KMS-11 (cell line): ENCODE data around the gene TLX1.

Experiments used
- H2AFZ ChIP-seq: fragments of 200-600 bp; sonication (generic); 2 replicates; pipeline ENCODE4 v1.6.1; 2016; ENCODE audit warnings: antibody characterized with exemption, mixed run types, low read depth
- H3K27ac ChIP-seq: fragments of 200-600 bp; sonication (generic); 2 replicates; pipeline ENCODE4 v1.6.1; 2016; ENCODE audit warnings: mild to moderate bottlenecking, mixed run types
- H3K27me3 ChIP-seq: fragments of 200-600 bp; sonication (generic); 2 replicates; pipeline ENCODE4 v1.6.1; 2017; ENCODE audit warnings: mild to moderate bottlenecking, low read depth, mixed run types, moderate library complexity; ENCODE audit not compliant: insufficient read depth
- H3K36me3 ChIP-seq: fragments of 200-600 bp; sonication (generic); 2 replicates; pipeline ENCODE4 v1.6.1; 2017; ENCODE audit warnings: mild to moderate bottlenecking, mixed run types; ENCODE audit not compliant: insufficient read depth
- H3K4me1 ChIP-seq: fragments of 200-600 bp; sonication (generic); 2 replicates; pipeline ENCODE4 v1.6.1; 2016; ENCODE audit warnings: mild to moderate bottlenecking, low read depth, mixed run types; ENCODE audit not compliant: poor library complexity, severe bottlenecking
- H3K4me2 ChIP-seq: fragments of 200-600 bp; sonication (generic); 2 replicates; pipeline ENCODE4 v1.7.0; 2016; ENCODE audit warnings: mild to moderate bottlenecking, mixed run types
- H3K4me3 ChIP-seq: fragments of 200-600 bp; sonication (generic); IDR thresholded peaks from 2 replicates; pipeline ENCODE4 v1.6.1; 2017; ENCODE audit warnings: low read depth, low read length, mixed read lengths; ENCODE audit not compliant: insufficient read depth
- H3K79me2 ChIP-seq: fragments of 200-600 bp; sonication (generic); 2 replicates; pipeline ENCODE4 v1.6.1; 2016; ENCODE audit warnings: low read depth, mixed run types; ENCODE audit not compliant: insufficient read depth
- H3K9ac ChIP-seq: fragments of 200-600 bp; sonication (generic); 2 replicates; pipeline ENCODE4 v1.6.1; 2016; ENCODE audit warnings: mild to moderate bottlenecking, mixed run types
- H4K20me1 ChIP-seq: fragments of 200-600 bp; sonication (generic); 2 replicates; pipeline ENCODE4 v1.6.1; 2016; ENCODE audit warnings: mild to moderate bottlenecking, mixed run types; ENCODE audit not compliant: insufficient read depth
- TF ChIP-seq, protein P1 (sequence below): fragments of 200-600 bp; sonication (generic); conservative IDR thresholded peaks from 2 replicates; pipeline ENCODE4 v1.6.1; 2017; ENCODE audit warnings: low read depth, mild to moderate bottlenecking, antibody characterized with exemption, low read length, moderate library complexity, mixed read lengths

Gene TLX1

DNA sequence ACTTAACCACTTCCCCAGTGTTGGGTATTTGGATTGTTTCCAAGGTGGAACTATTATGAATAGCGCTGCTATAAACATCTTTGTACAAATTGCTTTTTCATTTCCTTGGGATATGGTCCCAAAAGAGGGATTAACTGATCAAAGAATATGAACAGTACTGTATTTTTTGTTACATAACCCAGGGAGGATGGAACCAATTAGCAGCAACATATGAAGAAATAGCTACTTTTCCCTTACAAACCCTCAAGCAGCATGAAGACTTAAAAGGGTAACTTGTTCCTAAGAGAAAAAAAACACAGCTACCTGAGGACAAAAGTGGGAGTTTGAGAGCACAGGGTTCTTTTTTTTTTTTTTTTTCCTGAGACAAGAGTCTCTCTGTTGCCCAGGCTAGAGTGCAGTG is 13.1 kb upstream of the TLX1 start:
- no peaks in the 10 kb centered on the region for H3K79me2 ChIP-seq
- no peaks in the 10 kb centered on the region for H4K20me1 ChIP-seq
- H3K36me3 ChIP-seq = no peaks in the 10 kb centered on the region
- H3K4me3 ChIP-seq = no peak overlapping the region
- peaks cover 28% of the 10 kb centered on the region; the same call in 1 of the 2 replicates for H3K27me3 ChIP-seq
- no peak overlapping the region for H3K27ac ChIP-seq
- no peak overlapping the region for H3K4me2 ChIP-seq
- TF ChIP-seq, protein P1, sequence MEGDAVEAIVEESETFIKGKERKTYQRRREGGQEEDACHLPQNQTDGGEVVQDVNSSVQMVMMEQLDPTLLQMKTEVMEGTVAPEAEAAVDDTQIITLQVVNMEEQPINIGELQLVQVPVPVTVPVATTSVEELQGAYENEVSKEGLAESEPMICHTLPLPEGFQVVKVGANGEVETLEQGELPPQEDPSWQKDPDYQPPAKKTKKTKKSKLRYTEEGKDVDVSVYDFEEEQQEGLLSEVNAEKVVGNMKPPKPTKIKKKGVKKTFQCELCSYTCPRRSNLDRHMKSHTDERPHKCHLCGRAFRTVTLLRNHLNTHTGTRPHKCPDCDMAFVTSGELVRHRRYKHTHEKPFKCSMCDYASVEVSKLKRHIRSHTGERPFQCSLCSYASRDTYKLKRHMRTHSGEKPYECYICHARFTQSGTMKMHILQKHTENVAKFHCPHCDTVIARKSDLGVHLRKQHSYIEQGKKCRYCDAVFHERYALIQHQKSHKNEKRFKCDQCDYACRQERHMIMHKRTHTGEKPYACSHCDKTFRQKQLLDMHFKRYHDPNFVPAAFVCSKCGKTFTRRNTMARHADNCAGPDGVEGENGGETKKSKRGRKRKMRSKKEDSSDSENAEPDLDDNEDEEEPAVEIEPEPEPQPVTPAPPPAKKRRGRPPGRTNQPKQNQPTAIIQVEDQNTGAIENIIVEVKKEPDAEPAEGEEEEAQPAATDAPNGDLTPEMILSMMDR = no peak
- no peaks in the 10 kb centered on the region for H3K4me1 ChIP-seq
- no peak overlapping the region for H2AFZ ChIP-seq
- no peak overlapping the region for H3K9ac ChIP-seq

DNA sequence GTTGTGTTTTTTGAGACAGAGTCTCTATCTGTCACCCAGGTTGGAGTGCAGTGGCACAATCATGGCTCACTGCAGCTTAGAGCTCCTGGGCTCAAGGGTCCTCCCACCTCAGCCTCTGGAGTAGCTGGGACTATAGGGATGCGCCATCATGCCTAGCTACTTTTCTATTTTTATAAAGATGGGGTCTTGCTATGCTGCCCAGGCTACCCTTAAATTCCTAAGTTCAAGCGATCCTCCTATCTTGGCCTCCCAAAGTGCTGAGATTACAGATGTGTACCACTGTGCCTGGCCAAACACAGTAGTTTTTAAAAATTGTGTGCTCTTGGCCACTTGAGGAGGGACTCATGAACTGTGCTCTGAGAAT is 10.6 kb upstream of the TLX1 start:
- Histone ChIP-seq H4K20me1 (no peaks in the 10 kb centered on the region), H3K4me3 (no peak overlapping the region), H3K4me2 (peak overlapping the region; percentile 33; the same call in 1 of the 2 replicates), H3K27me3 (peaks cover 37% of the 10 kb centered on the region; the same call in 1 of the 2 replicates), H3K4me1 (no peaks in the 10 kb centered on the region), H2AFZ (no peak overlapping the region), H3K79me2 (no peaks in the 10 kb centered on the region), H3K36me3 (no peaks in the 10 kb centered on the region), H3K9ac (no peak overlapping the region), H3K27ac (no peak overlapping the region)
- TF ChIP-seq, protein P1 = no peak

DNA sequence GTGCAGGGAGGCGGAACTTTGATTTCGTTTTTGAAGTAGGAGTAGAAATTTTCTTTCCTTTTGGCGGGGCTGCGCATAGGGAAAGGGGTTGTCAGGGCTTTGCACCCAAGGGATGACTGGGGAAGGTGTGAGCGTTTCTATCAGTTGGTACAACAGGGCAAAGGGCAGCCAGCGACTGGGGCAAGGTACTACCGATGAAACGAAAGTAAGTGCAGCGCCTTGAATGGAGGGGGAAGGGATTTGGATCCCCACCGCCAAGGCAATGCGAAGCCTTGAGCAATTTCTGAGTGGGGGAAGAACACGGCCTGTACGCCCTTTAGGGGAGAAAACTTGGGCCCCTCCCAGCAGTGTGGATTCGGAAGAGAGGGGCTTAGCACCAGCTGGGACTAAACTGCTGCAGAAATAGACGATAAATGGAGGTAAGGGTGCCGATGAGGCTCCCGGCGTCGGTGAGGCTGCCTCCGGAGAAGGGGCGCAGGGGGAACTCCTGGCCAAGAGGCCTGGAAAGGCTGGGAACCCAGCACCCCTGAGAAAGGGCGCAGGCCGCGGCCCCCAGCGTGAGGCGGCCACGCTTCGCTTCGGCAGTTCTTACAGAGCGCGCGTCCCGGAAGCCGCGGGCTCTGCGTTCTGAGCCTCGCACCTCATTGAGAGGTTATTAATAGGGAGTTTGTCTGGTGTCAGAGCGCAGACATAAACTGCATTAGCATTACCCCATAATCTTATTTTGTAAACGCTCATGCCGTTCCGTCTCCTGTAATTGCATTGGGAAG is 10.0 kb upstream of the TLX1 start:
- H3K4me3 ChIP-seq = no peak overlapping the region

DNA sequence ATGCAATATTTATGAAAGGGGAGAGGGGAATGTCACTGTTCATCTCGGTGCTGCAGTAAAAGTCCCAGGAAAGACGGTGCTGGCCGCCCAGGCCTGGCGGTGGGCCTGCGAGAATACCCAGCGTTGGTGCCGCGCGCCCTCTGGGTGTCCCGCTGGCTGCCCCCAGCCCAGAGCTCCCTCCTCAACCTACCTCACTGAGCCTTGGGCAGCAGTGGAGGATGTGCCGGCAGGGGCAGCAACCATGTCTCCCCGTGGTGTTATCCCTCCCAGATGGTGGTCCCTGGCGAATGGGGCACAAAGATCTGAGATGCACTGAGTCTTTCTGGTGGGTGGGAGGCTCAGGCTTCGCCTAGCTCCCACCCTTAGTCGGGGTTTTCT is 9.5 kb upstream of the TLX1 start:
- H4K20me1 ChIP-seq = no peaks in the 10 kb centered on the region
- no peaks in the 10 kb centered on the region for H3K79me2 ChIP-seq
- peaks cover 37% of the 10 kb centered on the region; the same call in 1 of the 2 replicates for H3K27me3 ChIP-seq
- no peak overlapping the region for H3K27ac ChIP-seq
- H3K9ac ChIP-seq = no peak overlapping the region
- no peaks in the 10 kb centered on the region for H3K36me3 ChIP-seq
- H3K4me1 ChIP-seq = no peaks in the 10 kb centered on the region
- peak overlapping the region; percentile 59; the same call in 1 of the 2 replicates for H2AFZ ChIP-seq
- H3K4me2 ChIP-seq = no peak overlapping the region
- H3K4me3 ChIP-seq = no peak overlapping the region
- TF ChIP-seq, protein P1 = no peak

More for the DNA sequence above, 10.0 kb upstream of the TLX1 start:
- H3K79me2 ChIP-seq = no peaks in the 10 kb centered on the region
- H3K36me3 ChIP-seq = no peaks in the 10 kb centered on the region
- peaks cover 37% of the 10 kb centered on the region; the same call in 1 of the 2 replicates for H3K27me3 ChIP-seq
- H2AFZ ChIP-seq = peak overlapping the region; percentile 59
- H3K4me2 ChIP-seq = peak overlapping the region; percentile 33; the same call in 1 of the 2 replicates
- H3K9ac ChIP-seq = peak overlapping the region; percentile 42; the same call in 1 of the 2 replicates
- no peaks in the 10 kb centered on the region for H3K4me1 ChIP-seq
- H4K20me1 ChIP-seq = no peaks in the 10 kb centered on the region
- no peak overlapping the region for H3K27ac ChIP-seq
- TF ChIP-seq, protein P1 = no peak
